Mesenchymal stem cell (in vitro differentiated cells and primary cell): ENCODE data around the gene BARX1.

Experiments used
- DNase-seq: peaks from one replicate; pipeline ENCODE4 v3.0.0-alpha.2; 2013
- H2AFZ ChIP-seq: one replicate; pipeline ENCODE4 v1.6.1; 2013; ENCODE audit warnings: low read depth, mild to moderate bottlenecking, control low read depth, inconsistent platforms, low read length, moderate library complexity
- H2AK5ac ChIP-seq: 2 replicates; pipeline ENCODE4 v1.6.1; 2013; ENCODE audit warnings: low read length, moderate library complexity, mild to moderate bottlenecking, inconsistent platforms; ENCODE audit not compliant: severe bottlenecking
- H2BK120ac ChIP-seq: one replicate; pipeline ENCODE4 v1.6.1; 2013; ENCODE audit warnings: low read depth, mild to moderate bottlenecking, inconsistent platforms, low read length, moderate library complexity
- H2BK12ac ChIP-seq, 2 experiments: one replicate each; pipeline ENCODE4 v1.6.1; 2013; ENCODE audit warnings: inconsistent platforms in 2 of 2, low read length in 2 of 2, mild to moderate bottlenecking in 2 of 2, moderate library complexity in 2 of 2, control low read depth in 1 of 2
- H2BK15ac ChIP-seq: one replicate; pipeline ENCODE4 v1.6.1; 2013; ENCODE audit warnings: mild to moderate bottlenecking, low read depth, inconsistent platforms; ENCODE audit not compliant: poor library complexity, severe bottlenecking
- H2BK5ac ChIP-seq: 2 replicates; pipeline ENCODE4 v1.6.1; 2013; ENCODE audit warnings: low read depth, mild to moderate bottlenecking, low read length, control low read depth, inconsistent platforms; ENCODE audit not compliant: poor library complexity, severe bottlenecking
- H3K14ac ChIP-seq, 2 experiments: one replicate each; pipeline ENCODE4 v1.6.1; 2013; ENCODE audit warnings: inconsistent platforms in 2 of 2, low read length in 2 of 2, control low read depth in 1 of 2, mild to moderate bottlenecking in 1 of 2, moderate library complexity in 1 of 2
- H3K18ac ChIP-seq, 2 experiments: one replicate each; pipeline ENCODE4 v1.6.1; 2013; ENCODE audit warnings: inconsistent platforms in 2 of 2, low read length in 2 of 2, control low read depth in 1 of 2, low read depth in 1 of 2, mild to moderate bottlenecking in 1 of 2
- H3K23ac ChIP-seq, 2 experiments: one replicate each; pipeline ENCODE4 v1.6.1; 2013; ENCODE audit warnings: inconsistent platforms in 2 of 2, low read length in 2 of 2, mild to moderate bottlenecking in 2 of 2, moderate library complexity in 2 of 2, control low read depth in 1 of 2
- H3K27ac ChIP-seq: 2 replicates; pipeline ENCODE4 v1.5.1; 2013; ENCODE audit warnings: mild to moderate bottlenecking, moderate library complexity, low read length, control low read depth, inconsistent platforms; ENCODE audit not compliant: poor library complexity, severe bottlenecking
- H3K27me3 ChIP-seq, 2 experiments: 2 replicates each; pipeline versions ENCODE4 v1.6.1 to v1.7.0; 2013; ENCODE audit warnings: low read length in 2 of 2, mild to moderate bottlenecking in 2 of 2, moderate library complexity in 2 of 2, control low read depth in 1 of 2, inconsistent platforms in 1 of 2; ENCODE audit not compliant: control insufficient read depth in 1 of 2, insufficient read depth in 1 of 2
- H3K36me3 ChIP-seq, 2 experiments: 2 replicates each; pipeline versions ENCODE4 v1.6.1 to v1.7.0; 2013; ENCODE audit warnings: low read length in 2 of 2, control low read depth in 1 of 2, inconsistent platforms in 1 of 2, low read depth in 1 of 2, mild to moderate bottlenecking in 1 of 2; ENCODE audit not compliant: insufficient read depth in 2 of 2, control insufficient read depth in 1 of 2
- H3K4ac ChIP-seq, 2 experiments: one replicate each; pipeline ENCODE4 v1.6.1; 2013; ENCODE audit warnings: inconsistent platforms in 2 of 2, low read length in 2 of 2, mild to moderate bottlenecking in 2 of 2, moderate library complexity in 2 of 2, control low read depth in 1 of 2, low read depth in 1 of 2
- H3K4me1 ChIP-seq: 2 replicates; pipeline ENCODE4 v1.6.1; 2013; ENCODE audit warnings: low read depth, low read length, control low read depth; ENCODE audit not compliant: control insufficient read depth, insufficient read depth
- H3K4me2 ChIP-seq: 2 replicates; pipeline ENCODE4 v1.6.1; 2013; ENCODE audit warnings: low read length, mild to moderate bottlenecking, inconsistent platforms; ENCODE audit not compliant: poor library complexity, severe bottlenecking
- H3K4me3 ChIP-seq, 2 experiments: 2 replicates each; pipeline versions ENCODE4 v1.5.1 to v1.7.0; 2013; ENCODE audit warnings: low read length in 2 of 2, mild to moderate bottlenecking in 2 of 2, control low read depth in 1 of 2, low read depth in 1 of 2; ENCODE audit not compliant: insufficient read depth in 1 of 2
- H3K79me1 ChIP-seq: replicated peaks from 2 replicates; pipeline ENCODE4 v1.6.1; 2013; ENCODE audit warnings: mild to moderate bottlenecking, control low read depth, low read length, inconsistent platforms; ENCODE audit not compliant: poor library complexity, severe bottlenecking
- H3K9ac ChIP-seq: 2 replicates; pipeline ENCODE4 v1.7.0; 2013; ENCODE audit warnings: mild to moderate bottlenecking, low read length, moderate library complexity
- H3K9me3 ChIP-seq: 2 replicates; pipeline ENCODE4 v1.7.0; 2013; ENCODE audit warnings: mild to moderate bottlenecking, low read length; ENCODE audit not compliant: control insufficient read depth
- H4K8ac ChIP-seq: one replicate; pipeline ENCODE4 v1.6.1; 2013; ENCODE audit warnings: inconsistent platforms, mild to moderate bottlenecking, low read length, moderate library complexity
- H4K91ac ChIP-seq: one replicate; pipeline ENCODE4 v1.6.1; 2013; ENCODE audit warnings: mild to moderate bottlenecking, low read length, inconsistent platforms
- WGBS: methylation state at CpG from one replicate; pipeline ENCODE4 v1.1.7; 2013; ENCODE audit warnings: mixed read lengths; 5-methylcytosine and 5-hydroxymethylcytosine counted together

BARX1 gene

DNA sequence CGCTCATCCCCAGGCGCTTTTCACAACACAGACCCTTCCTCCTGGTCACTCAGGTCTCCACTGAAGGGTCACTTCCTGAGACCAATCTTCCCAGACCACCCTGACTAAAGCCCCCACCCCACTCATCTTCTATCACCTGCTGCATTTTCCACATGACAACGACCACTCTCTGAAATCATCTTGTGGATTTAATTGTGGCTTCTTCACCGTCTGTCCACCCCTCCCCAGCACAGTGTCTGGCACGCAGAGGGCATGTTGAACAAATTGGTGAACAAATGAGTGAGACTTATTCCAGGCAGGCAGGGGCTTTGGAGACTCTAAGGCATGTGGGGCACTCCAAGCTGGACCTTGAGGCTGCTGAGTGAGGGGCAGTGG is 8.8 kb downstream of the BARX1 start:
- 15% methylated on average over 4 of the region's 5 CpGs for WGBS
- no peak overlapping the region for H4K91ac ChIP-seq
- DNase-seq, result no peak

DNA sequence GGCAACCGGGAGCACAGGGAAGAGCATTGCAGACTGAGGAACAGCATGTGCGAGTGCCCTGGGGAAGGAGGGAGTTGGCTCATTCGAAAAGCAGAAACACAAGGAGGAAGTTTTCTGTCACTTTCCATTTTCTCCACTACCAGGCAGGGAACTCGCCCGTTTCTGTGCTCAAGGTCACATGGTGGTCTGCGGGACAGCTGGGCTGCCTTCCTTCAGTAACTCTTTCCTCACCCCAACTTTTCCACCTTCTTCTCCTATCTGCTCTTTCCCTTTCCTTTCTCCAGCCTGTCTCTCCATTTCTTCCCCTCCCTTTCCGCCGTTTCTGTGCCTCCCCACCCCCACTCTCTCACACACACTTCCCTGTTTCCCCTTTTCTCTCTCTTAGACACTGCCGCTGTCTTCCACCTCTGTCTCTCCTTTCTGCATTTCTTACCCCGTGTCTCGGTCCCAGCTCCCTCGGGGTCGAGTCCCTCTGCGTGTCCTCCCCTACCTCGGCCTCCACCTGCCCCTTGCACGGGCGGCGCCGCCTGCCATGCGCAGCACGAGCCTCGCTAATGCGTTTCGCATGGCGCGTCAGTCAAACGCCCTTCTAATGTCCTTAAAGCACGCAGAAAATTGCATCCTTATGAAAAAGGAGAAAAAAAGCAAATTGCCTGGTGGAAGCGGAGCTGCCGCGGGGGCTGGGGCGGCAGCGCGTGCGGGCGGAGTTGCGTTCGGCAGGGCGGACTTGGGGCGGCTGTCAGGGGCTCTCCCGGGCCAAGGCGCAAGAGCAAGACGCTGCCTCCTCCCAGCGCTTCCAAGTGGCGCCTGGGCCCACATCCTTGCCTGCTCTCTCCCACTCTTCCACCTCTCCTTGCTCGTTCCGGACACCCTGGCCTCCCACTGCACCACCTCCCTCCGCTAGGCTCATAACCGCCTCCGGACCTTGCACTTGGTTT is 9.5 kb downstream of the BARX1 start:
- Histone ChIP-seq H2AK5ac (no peak overlapping the region), H2BK5ac (no peak overlapping the region), H3K27ac (no peak overlapping the region), H3K9me3 (peaks cover 12% of the 10 kb centered on the region), H3K79me1 (no peaks in the 10 kb centered on the region), H3K36me3 (no peaks in the 10 kb centered on the region), H2AFZ (no peak overlapping the region), H3K23ac (peak overlapping the region in 1 of 2 experiments; percentile 41), H3K9ac (no peak overlapping the region), H2BK12ac (no peak overlapping the region), H2BK120ac (no peak overlapping the region), H3K14ac (no peak overlapping the region), H3K4me3 (no peak overlapping the region), H4K91ac (no peak overlapping the region), H3K4me1 (peaks cover 7% of the 10 kb centered on the region), H3K18ac (no peak overlapping the region), H3K4ac (no peak overlapping the region), H3K4me2 (peak overlapping the region; percentile 31), H3K27me3 (peaks cover 93 to 99% of the 10 kb centered on the region in 2 experiments), H4K8ac (no peak overlapping the region), H2BK15ac (peak overlapping the region; percentile 6)
- no peak for DNase-seq
- 3% methylated on average over 50 of the region's 50 CpGs for WGBS

More for the DNA sequence above, 8.8 kb downstream of the BARX1 start:
- Histone ChIP-seq H3K4ac (no peak overlapping the region), H4K8ac (no peak overlapping the region), H3K14ac (no peak overlapping the region), H3K23ac (no peak overlapping the region), H3K27me3 (peaks cover 98 to 99% of the 10 kb centered on the region in 2 experiments), H2BK12ac (no peak overlapping the region), H2BK5ac (no peak overlapping the region), H3K4me2 (no peak overlapping the region), H3K36me3 (no peaks in the 10 kb centered on the region), H2AK5ac (no peak overlapping the region), H3K9ac (no peak overlapping the region), H3K79me1 (no peaks in the 10 kb centered on the region), H2BK15ac (no peak overlapping the region), H3K9me3 (peaks cover 13% of the 10 kb centered on the region), H3K18ac (no peak overlapping the region), H2AFZ (no peak overlapping the region), H3K4me1 (peaks cover 14% of the 10 kb centered on the region), H3K4me3 (no peak overlapping the region), H3K27ac (no peak overlapping the region), H2BK120ac (no peak overlapping the region)

DNA sequence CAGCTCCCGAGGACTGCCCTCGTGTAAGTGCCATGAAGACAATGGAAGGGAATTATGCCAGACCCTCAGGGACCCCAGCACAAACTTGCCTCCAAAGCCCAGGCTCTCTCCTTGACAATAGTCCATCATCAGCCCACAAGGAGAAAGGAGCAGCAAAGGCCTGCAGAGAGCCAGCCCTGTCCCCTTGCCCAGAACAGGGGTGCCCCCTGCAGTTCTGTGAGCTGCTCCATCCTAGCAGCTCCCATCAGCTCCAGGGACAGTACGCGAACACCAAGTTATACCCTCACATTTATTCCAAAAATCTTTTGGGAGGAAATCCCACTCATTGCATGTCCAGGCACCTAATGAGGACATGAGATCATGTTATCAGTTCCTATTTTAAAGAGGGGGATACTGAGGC is 11.1 kb downstream of the BARX1 start:
- peaks cover 78 to 90% of the 10 kb centered on the region in 2 experiments for H3K27me3 ChIP-seq
- H3K4ac ChIP-seq, result no peak overlapping the region
- WGBS, result 55% methylated on average over 4 of the region's 4 CpGs
- H3K9ac ChIP-seq, result no peak overlapping the region
- no peak overlapping the region for H2BK15ac ChIP-seq
- no peak overlapping the region for H3K4me2 ChIP-seq
- H3K9me3 ChIP-seq, result no peaks in the 10 kb centered on the region
- H3K79me1 ChIP-seq, result no peaks in the 10 kb centered on the region
- no peak overlapping the region for H2AFZ ChIP-seq
- no peak overlapping the region for H3K4me3 ChIP-seq
- no peak overlapping the region for H3K23ac ChIP-seq
- H4K91ac ChIP-seq, result no peak overlapping the region
- H2BK5ac ChIP-seq, result no peak overlapping the region
- H3K14ac ChIP-seq, result no peak overlapping the region
- H4K8ac ChIP-seq, result no peak overlapping the region
- no peaks in the 10 kb centered on the region for H3K36me3 ChIP-seq
- H3K18ac ChIP-seq, result no peak overlapping the region
- H2BK120ac ChIP-seq, result no peak overlapping the region
- H2BK12ac ChIP-seq, result no peak overlapping the region
- no peak for DNase-seq
- peaks cover 7% of the 10 kb centered on the region for H3K4me1 ChIP-seq
- no peak overlapping the region for H3K27ac ChIP-seq
- H2AK5ac ChIP-seq, result no peak overlapping the region

DNA sequence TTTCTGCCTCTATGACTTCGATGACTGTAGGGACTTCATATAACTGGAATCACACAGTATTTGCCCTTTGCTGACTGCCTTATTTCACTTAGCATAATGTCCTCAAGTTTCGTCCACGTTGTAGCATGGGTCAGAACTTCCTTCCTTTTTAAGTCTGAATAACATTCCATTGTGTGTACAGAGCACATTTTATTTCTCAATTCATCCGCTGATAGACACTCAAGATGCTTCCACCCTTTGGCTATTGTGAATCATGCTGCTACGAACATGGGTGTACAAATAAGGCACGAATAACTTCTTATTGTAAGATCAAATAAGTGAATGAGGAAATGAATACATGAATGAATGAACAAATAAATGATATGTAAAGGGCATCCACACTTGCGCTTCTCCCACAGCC is 13.0 kb downstream of the BARX1 start:
- Histone ChIP-seq H3K4me1 (peaks cover 7% of the 10 kb centered on the region), H2AK5ac (no peak overlapping the region), H2BK12ac (no peak overlapping the region), H3K27ac (no peak overlapping the region), H3K14ac (no peak overlapping the region), H2BK120ac (no peak overlapping the region), H2AFZ (no peak overlapping the region), H3K9me3 (no peaks in the 10 kb centered on the region), H3K36me3 (no peaks in the 10 kb centered on the region), H2BK5ac (no peak overlapping the region), H2BK15ac (no peak overlapping the region), H4K91ac (no peak overlapping the region), H3K4ac (no peak overlapping the region), H3K79me1 (no peaks in the 10 kb centered on the region), H3K4me2 (no peak overlapping the region), H3K18ac (no peak overlapping the region), H4K8ac (no peak overlapping the region), H3K9ac (no peak overlapping the region), H3K23ac (no peak overlapping the region), H3K27me3 (peaks cover 65 to 82% of the 10 kb centered on the region in 2 experiments), H3K4me3 (no peak overlapping the region)
- DNase-seq, result no peak
- WGBS, result 81% methylated on average over 4 of the region's 7 CpGs
